Transverse colon (tissue), 4 donors: ENCODE measurements around the gene BPIFB4.

Experiments
- EP300 ChIP-seq: sonication (generic); formaldehyde crosslinking; IDR thresholded peaks from one replicate; pipeline ENCODE4 v1.6.1; 2017; ENCODE audit warnings: antibody characterized with exemption, low read depth
- POLR2AphosphoS5 ChIP-seq, 3 donors: sonication (generic); formaldehyde crosslinking; IDR thresholded peaks; one replicate each; pipeline ENCODE4 v1.6.1; 2016; ENCODE audit warnings: antibody characterized with exemption in 3 of 3
- TF ChIP-seq, protein P1 (sequence below), 5 experiments: fragments of 200-600 bp in 3 of 5; fragments of 450-650 bp in 2 of 5; sonication (generic) in 3 of 5; IDR thresholded peaks; 1 replicate in 2 of 5; 2 replicates in 3 of 5; pipeline ENCODE4 v1.5.1; 2016 to 2017; ENCODE audit warnings: antibody characterized with exemption in 5 of 5, inconsistent platforms in 3 of 5, mild to moderate bottlenecking in 2 of 5, moderate library complexity in 1 of 5

DNA sequence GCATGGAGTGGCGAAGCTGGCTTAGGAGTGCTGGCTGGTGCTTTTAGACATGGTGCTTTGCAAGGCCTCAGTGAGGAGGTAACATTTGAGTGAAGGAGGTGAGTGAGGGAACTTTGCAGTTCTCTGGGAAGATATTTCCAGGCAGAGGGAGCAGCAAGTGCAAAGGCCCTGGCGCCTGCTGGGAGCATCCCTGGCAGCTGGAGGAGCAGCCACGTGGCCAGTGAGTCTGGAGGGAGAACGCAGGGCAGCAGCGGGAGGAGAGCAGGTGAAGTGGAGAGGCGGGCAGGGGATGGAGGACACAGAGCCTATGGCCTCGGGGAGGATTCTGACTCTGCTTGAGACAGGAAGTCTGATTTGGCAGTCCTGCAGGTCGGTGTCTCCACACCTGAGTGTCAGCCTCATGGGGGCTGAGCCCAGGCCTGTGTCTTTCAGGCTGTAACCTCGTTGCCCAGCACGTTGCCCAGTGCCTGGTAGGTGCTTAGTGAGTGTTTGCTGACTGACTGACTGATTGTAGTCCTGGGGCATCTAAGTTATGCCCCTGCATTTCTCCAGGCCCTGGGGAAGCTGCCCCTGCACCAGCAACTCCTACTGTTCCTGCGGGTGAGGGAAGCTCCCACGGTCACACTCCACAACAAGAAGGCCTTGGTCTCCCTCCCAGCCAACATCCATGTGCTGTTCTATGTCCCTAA lies 11.0 kb upstream of the BPIFB4 start:
- TF ChIP-seq, protein P1, sequence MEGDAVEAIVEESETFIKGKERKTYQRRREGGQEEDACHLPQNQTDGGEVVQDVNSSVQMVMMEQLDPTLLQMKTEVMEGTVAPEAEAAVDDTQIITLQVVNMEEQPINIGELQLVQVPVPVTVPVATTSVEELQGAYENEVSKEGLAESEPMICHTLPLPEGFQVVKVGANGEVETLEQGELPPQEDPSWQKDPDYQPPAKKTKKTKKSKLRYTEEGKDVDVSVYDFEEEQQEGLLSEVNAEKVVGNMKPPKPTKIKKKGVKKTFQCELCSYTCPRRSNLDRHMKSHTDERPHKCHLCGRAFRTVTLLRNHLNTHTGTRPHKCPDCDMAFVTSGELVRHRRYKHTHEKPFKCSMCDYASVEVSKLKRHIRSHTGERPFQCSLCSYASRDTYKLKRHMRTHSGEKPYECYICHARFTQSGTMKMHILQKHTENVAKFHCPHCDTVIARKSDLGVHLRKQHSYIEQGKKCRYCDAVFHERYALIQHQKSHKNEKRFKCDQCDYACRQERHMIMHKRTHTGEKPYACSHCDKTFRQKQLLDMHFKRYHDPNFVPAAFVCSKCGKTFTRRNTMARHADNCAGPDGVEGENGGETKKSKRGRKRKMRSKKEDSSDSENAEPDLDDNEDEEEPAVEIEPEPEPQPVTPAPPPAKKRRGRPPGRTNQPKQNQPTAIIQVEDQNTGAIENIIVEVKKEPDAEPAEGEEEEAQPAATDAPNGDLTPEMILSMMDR (IDR thresholded peaks at IDR 0.05), result no peak
- TF ChIP-seq POLR2AphosphoS5 (IDR thresholded peaks at IDR 0.05), result no peak
- no peak for TF ChIP-seq EP300
